NCI-H2227 treated with DMSO at 0.1 percent for 48 hours (cell line): Measurements from ENCODE around the gene RUFY4.

Experiments
- DNase-seq: peaks from one replicate; lab custom pipeline; 2025; lab: John Stamatoyannopoulos, UW

Gene RUFY4

DNA sequence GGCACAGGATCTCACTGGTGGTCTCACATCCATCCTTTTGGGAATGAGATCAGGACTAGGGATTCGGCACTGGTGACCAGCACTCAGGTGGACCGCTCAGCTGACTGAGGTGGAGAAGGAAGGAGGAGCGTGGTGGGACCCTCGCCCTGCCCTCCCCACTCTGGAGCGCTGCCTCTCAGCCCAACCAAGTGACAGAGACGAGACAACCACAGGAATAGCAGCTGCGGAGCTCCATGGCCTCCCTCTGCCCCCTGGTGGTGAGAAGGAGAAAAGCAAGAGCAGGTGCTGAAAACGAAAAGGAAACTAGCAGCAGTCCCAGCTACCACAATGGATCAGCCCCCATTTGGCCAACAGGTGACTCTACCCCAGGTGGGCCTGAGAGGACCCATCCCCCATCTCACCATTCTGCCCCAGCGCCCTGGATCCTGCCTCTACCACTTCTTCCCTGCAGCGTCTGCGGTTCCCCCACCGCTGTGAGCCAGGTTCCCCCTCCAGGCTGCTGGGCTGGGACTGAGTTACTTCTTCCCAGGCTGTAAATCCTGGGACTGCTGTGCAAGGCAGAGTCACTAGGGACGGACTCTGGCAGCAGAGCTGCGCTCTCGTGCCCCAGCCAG lies at the start of gene RUFY4:
TSS of gene RUFY4 (plus strand) at position 533 of the 614 bp plus-strand sequence. CDS start 1,353 bp downstream, outside the sequence.
- peak; percentile 88 for DNase-seq

- DNase-seq: no peak
Observed at GRCh38 chr2:218019411-218020060, 49.5 kb upstream of the RUFY4 start.

DNA sequence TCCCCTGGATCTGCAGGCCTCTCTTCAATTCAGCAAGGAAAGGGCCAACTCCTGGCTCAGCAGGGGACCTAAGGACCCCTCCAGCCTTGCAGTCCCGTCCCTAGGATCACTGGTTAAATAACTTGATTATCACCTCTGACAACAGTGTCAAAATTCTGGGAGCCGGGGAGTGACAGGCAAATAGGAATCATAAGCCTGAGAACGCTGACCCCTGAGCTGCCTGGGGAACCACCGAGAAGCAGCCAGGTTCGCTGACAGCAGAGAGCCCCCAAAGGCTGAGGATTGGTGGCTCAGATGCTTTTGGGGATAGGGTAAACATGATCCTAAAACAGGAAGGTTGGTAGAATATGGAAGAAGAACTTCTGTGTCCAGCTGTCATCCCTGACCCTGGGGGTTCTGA lies 48.8 kb upstream of the RUFY4 start:
- DNase-seq: no peak

GRCh38 chr2:218020966-218021535 lies 48.0 kb upstream of the RUFY4 start:
- DNase-seq: no peak

DNA sequence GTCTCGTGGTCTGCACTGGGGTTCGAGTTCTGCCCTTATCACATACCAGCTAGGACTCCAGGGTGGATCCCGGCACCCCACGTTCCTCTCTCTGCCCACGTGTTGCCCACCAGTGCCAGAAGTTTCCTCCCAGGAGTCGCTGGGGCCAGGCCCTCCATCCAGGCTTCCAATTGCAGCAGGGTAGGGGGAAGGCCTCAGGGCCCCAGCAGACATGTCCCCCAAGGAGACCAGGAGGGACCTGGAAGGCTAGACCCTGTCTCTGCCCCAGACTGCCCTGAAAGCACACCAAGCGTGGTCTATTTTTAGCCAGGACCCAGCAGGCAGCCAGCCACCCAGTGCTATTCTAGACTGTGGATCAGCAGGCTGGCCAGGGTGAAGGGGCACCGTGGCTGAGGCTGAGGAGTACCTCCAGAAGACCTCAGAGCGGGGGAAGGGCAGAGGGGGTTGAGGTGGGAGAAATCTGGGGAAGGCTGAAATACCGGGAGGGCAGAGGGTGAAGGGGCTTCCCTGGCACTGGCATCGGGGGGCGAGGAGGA lies 47.4 kb upstream of the RUFY4 start:
- no peak for DNase-seq

DNA sequence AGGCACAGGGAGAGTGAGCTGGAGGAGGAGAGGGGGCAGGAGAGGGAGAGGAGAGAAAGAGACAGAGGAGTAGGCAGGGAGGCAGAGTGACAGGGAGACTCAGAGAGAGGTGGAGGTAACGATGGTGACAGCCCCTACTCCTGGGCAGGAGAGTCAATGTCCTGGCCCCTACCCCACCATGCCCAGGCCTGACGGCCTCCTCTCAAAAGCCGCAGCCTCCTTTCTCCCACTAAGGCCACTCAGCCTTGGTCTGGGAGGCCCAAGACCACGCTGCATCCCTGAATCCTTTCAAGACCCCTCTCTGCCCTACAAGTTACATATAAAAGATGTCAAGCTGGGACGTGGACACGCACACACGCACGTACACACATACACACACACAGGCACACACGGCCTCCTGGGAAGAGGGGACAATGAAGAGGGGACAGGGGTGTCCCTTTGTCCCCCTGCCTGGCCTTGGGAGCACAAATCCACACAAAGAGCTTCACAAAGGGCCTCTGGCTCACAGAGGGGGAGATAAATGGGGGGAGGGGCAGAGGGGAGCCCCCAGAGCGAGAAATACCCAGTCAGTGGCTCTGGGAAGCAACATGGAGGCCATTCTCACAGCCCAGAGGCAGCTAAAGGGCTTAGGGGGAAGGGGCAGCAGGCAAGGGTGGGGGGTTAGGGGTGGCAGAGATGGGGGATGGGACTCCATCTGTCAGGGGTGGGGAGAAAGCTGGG lies 46.8 kb upstream of the RUFY4 start:
- DNase-seq: no peak

DNA sequence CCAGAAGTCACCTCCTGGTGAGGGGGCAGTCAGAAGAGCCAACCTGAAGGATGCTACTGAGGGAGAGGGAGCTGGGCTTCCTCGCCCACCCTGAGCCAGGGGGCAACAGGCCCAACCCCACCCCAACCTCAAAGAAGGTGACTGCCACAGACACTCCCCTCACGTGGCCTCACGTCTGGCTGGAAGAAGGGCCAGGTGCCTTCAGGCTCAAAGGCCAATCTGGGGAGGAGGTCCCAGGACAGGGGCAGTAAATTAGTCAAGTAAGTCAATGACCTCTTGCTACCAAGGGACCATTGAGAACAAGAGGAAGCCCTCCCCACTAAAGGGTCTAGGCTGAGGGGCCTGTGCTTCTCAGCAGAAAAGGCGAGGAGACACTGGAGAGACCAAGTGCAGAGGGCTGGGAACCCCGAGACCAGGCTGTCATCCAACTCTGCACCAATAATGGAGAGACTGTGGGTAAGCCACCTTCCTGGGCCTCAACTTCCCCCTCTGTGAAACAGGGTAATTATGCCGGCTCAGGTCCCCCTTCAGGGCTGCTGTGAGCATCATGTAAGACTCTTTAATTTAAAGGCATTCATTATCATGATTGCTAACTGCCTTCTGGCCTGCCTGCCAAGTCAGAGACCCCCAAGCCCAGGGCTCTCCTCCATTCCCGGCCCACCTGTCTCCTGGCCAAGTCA lies 46.1 kb upstream of the RUFY4 start:
- DNase-seq: no peak

GRCh38 chr2:218023636-218024035 lies 45.4 kb upstream of the RUFY4 start:
- no peak for DNase-seq

DNA sequence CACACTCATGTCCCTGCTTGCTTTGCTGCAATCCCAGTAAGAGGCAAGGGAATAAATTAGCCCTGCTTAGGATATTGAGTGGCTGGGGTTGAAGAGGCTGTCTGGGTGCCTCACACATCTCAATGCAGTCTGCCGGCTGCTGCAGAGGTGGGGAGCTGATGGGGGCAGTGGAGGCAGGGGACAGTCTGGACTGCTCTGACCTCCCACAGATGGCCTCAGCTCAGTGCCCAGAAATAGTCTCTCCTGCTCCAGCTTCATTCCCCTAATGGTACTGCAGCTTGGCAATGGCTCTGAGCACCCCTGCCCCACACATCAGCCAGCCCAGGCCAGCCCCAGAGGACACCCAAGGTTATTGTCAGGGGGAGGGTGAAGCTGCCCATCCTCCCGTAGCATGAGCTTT lies 44.7 kb upstream of the RUFY4 start:
- DNase-seq: no peak

- no peak for DNase-seq
Observed at GRCh38 chr2:218024871-218025270, 44.2 kb upstream of the RUFY4 start.

DNA sequence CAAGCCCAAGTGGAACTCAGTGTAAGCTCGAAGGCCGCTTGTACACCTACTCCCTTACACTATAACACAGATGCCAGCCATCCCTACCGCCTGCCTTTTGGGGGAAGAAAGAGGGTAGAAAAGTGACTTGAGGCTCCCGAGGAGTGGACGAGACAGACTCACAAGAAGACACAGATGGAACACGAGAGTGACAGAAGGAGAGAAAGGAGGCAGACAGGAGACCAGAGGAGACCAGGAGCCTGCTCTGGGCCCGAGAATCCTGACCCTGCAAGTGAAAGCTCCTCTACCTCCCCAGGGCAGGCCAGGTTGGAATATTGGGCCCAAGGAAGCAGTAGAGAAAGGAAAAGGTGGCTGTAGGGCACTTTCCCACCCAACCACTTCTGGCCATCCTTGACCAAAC lies 42.8 kb upstream of the RUFY4 start:
- DNase-seq: no peak

DNA sequence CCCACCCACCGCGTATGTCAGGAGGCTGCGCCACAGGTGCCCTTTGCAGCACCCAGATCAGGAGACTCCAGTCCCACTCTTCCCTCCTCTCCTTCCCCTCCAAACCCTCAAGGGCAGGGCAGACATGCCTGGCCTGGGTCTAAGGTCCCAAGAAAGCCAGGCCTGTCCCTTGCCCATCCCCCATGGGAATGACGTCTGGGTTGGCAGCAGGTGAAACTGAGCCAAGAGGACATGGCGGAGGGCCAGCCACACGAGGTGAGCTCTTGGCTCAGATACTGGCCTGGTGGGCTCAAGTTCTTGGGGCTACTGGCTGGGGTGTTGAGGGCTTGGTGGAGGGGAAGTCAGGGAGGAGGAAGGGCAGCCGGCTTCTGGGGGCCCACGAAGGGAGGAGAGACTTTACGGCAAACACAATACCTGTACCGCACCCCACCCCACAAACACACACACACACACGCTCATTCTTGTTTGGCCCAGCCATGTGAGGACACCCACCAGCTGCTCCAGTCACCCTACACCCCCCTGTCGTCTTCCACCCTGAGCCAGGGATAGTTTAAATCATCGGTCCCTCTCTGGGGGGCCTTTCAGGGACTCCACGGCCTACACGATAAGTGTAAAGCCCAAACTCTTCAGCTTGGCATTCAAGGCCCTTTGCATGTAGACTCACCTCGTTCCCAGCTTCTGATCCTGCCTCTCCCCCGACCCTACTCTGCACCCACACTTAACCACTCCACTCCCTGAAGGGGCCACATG lies 42.2 kb upstream of the RUFY4 start:
- no peak for DNase-seq

- no peak for DNase-seq
Observed at GRCh38 chr2:218027426-218028188, 41.4 kb upstream of the RUFY4 start.

GRCh38 chr2:218028189-218028495 lies 40.9 kb upstream of the RUFY4 start:
- DNase-seq: no peak

GRCh38 chr2:218028562-218029348 lies 40.3 kb upstream of the RUFY4 start:
- DNase-seq: no peak

DNA sequence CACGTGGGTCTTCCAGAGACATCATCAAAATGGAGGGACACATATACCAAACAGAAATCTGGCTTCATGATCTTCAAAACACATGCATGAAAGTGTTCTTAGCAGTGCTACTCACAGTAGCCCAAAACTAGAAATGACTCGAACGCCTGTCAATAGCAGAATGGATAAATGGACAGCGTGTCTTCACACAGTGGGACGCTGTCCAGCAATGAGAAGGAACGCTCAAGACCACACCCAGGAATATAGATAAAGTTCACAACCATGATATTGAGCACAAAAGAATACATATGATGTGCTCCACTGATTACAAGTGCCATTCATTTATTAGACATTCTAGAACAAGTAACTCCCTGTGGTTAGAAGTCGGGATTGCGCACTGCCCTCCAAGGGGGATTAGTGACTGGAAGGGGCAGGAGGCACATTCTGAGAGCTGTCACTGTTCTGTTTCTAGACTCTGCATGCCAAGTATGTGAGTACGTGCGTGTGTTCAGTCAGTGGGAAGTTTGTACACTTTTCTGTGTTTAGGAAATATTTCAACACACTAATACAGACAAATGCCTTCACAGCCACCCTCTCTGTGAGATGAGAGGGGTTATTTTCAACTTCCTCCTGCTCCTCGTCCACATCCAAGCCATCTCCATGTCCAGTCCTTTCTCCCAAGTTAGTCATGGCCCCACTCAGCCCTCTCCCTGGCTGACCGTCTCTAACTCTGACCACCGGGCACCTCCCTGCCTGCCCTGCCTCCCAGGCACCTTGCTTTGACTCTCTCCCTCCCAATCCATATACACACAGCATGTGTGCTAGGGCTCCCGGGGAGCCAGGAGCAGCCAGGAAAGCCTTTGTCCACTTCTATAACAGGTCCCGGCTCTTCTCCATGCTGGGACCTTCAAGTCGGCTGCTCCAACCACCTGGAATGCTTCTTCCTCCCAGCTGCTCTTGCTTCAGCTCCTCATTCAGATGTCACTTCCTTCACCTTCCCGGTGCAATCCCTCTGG lies 39.4 kb upstream of the RUFY4 start:
- DNase-seq: no peak

- no peak for DNase-seq
Observed at GRCh38 chr2:218030409-218031195, 38.5 kb upstream of the RUFY4 start.

- DNase-seq: no peak
Observed at GRCh38 chr2:218031261-218031660, 37.8 kb upstream of the RUFY4 start.
